Hematopoietic multipotent progenitor cell treated with erythropoietin and hydrocortisone succinate and interleukin-3 and kit ligand, for 4 days (in vitro differentiated cells): ENCODE data around the gene GMDS.

Experiments
- DNase-seq: peaks from one replicate; pipeline ENCODE4 v3.0.0-alpha.2; 2015

Gene GMDS

GRCh38 chr6:1971612-1972011 is 273.8 kb downstream of the GMDS start:
- no peak for DNase-seq

- DNase-seq, result peak; percentile 76
Measured at GRCh38 chr6:1970151-1970561, 275.2 kb downstream of the GMDS start.

- no peak for DNase-seq
Measured at GRCh38 chr6:1966713-1967112, 278.7 kb downstream of the GMDS start.

- DNase-seq, result no peak
Measured at GRCh38 chr6:1965596-1966224, 279.7 kb downstream of the GMDS start.

- DNase-seq, result peak; percentile 64
Measured at GRCh38 chr6:1963596-1963995, 281.8 kb downstream of the GMDS start.

GRCh38 chr6:1962201-1962600 is 283.2 kb downstream of the GMDS start:
- DNase-seq, result no peak

GRCh38 chr6:1960486-1961142 is 284.8 kb downstream of the GMDS start:
- DNase-seq, result no peak

GRCh38 chr6:1958257-1958656 is 287.1 kb downstream of the GMDS start:
- no peak for DNase-seq

- no peak for DNase-seq
Measured at GRCh38 chr6:1957746-1958145, 287.7 kb downstream of the GMDS start.

- no peak for DNase-seq
Measured at GRCh38 chr6:1952740-1953360, 292.6 kb downstream of the GMDS start.

GRCh38 chr6:1950631-1951030 is 294.8 kb downstream of the GMDS start:
- DNase-seq, result no peak

- peak; percentile 59 for DNase-seq
Measured at GRCh38 chr6:1949538-1949937, 295.9 kb downstream of the GMDS start.

- no peak for DNase-seq
Measured at GRCh38 chr6:1947922-1948321, 297.5 kb downstream of the GMDS start.

- no peak for DNase-seq
Measured at GRCh38 chr6:1946583-1946982, 298.8 kb downstream of the GMDS start.

- no peak for DNase-seq
Measured at GRCh38 chr6:1945235-1945832, 300.1 kb downstream of the GMDS start.

GRCh38 chr6:1942834-1943233 is 302.6 kb downstream of the GMDS start:
- no peak for DNase-seq

GRCh38 chr6:1941534-1941933 is 303.9 kb downstream of the GMDS start:
- no peak for DNase-seq

- DNase-seq, result no peak
Measured at GRCh38 chr6:1940381-1940780, 305.0 kb downstream of the GMDS start.

- no peak for DNase-seq
Measured at GRCh38 chr6:1933292-1933691, 312.1 kb downstream of the GMDS start.

- no peak for DNase-seq
Measured at GRCh38 chr6:1931817-1932216, 313.6 kb downstream of the GMDS start.

GRCh38 chr6:1930356-1930755 is 315.0 kb downstream of the GMDS start:
- DNase-seq, result no peak

- DNase-seq, result no peak
Measured at GRCh38 chr6:1929931-1930330, 315.5 kb downstream of the GMDS start.

GRCh38 chr6:1925743-1926430 is 319.5 kb downstream of the GMDS start:
- DNase-seq, result no peak
